H54 (cell line): ENCODE results near the gene MRPS16.

Experiments used
- DNase-seq: peaks from one replicate; pipeline ENCODE4 v3.0.0; 2011; ENCODE audit warnings: low spot score, mixed read lengths; ENCODE audit not compliant: insufficient read length
- FAIRE-seq: peaks from 3 replicates; lab custom pipeline; 2011; peaks lifted over from hg19 to GRCh38; lab: Jason Lieb, UNC
- POLR2A ChIP-seq: IDR thresholded peaks from 2 replicates; pipeline ENCODE4 v1.6.1; 2011; ENCODE audit warnings: low read depth, mild to moderate bottlenecking, low read length

The MRPS16 gene

GRCh38 chr10:73226663-73227062 is 25.8 kb downstream of the MRPS16 start:
- TF ChIP-seq POLR2A: no peak
- FAIRE-seq (no peak), DNase-seq (no peak)

GRCh38 chr10:73225518-73225917 is 26.9 kb downstream of the MRPS16 start:
- FAIRE-seq (peak; percentile 96), DNase-seq (no peak)
- no peak for TF ChIP-seq POLR2A

DNA sequence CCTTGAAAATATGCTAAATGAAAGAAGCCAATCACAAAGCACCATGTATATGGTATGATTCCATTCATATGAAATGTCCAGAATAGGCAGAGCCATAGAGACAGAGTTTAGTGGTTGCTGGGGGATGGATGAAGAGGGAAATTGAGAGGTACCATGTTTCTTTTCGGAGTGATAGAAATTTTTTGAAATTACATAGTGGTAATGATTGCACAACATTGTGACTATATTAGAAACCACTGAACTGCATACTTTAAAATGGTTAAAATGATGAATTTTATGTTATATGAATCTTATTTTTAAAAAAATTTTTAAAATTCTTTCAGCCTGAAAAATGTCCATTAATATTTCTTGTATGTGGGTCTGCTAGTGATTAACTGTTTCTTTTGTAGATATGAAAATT is 31.5 kb downstream of the MRPS16 start:
- TF ChIP-seq POLR2A: no peak
- DNase-seq (no peak), FAIRE-seq (peak; percentile 48)

DNA sequence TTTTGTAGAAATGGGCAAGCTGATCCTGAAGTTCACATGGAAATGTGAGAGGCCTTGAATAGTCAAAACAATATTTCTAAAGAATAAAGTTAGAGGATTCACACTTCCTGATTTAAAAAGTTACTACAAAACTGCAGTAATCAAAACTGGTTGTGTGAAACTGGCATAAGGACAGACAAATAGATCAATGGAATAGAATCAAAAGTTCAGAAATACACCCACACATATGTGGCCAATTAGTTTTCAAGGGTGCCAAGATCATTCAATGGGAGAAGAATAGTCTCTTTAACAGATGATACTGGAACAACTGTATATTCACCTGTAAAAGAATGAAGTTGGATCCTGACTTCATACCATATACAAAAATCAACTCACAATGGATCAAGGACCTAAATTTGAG is 33.1 kb downstream of the MRPS16 start:
- DNase-seq (no peak), FAIRE-seq (peak; percentile 27)
- no peak for TF ChIP-seq POLR2A

GRCh38 chr10:73218431-73219191 is 33.8 kb downstream of the MRPS16 start:
- TF ChIP-seq POLR2A: no peak
- DNase-seq: no peak
- FAIRE-seq: peak; percentile 98

GRCh38 chr10:73217628-73218027 is 34.8 kb downstream of the MRPS16 start:
- no peak for TF ChIP-seq POLR2A
- no peak for DNase-seq
- peak; percentile 43 for FAIRE-seq

- DNase-seq (no peak), FAIRE-seq (no peak)
- no peak for TF ChIP-seq POLR2A
Measured at GRCh38 chr10:73215749-73216148, 36.7 kb downstream of the MRPS16 start.

DNA sequence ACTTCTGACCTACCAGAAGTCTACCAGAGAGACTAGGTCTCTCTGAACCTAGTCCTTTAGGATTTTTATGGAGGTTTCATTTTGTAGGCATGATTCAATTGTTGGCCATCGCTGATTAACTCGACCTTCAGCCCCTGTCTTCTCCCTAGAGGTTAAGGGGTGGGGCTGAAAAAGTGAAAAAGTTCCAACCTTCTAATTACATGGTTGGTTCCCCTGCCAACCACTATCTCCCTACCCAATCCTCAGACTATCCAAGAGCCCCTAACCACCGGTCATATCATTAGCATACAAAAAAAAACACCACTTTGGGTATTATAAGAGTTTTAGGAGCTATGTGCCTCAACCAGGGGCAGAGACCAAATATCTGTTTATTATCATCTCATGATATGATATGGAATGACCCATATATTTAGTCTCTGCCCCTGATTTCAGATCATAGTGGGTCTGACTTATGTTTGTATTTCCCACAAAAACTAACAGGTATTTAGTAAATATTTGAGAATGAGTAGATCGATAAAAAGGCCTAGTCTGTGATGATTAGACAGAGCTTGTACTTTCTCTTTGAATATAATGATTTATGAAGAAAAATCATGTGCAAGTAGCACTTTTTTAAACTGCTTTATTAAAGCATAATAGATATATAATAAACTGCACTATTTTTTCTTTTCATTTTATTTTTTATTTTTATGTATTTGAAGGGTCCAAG is 41.2 kb downstream of the MRPS16 start:
- DNase-seq: no peak
- no peak for TF ChIP-seq POLR2A
- FAIRE-seq: no peak

- no peak for TF ChIP-seq POLR2A
- FAIRE-seq: no peak
- no peak for DNase-seq
Measured at GRCh38 chr10:73210395-73211105, 41.9 kb downstream of the MRPS16 start.

DNA sequence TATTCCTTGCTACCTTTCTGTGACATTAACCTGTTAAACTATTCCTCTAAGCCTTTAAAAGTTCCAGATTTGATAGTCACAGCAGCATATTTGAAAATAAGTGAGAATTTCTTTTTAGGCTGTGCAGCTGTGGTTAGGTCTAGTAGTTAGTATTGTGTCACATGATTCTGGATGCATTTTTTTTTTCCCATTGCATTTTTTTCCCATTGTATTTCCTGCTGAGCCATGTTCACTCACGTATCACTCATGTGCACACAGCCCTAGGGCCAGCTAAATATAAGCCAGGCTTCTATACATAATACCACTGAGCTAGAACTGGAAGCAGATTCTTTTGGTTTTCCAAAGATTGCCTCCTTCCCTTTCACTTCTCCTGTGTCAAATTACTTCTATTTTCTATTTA is 42.7 kb downstream of the MRPS16 start:
- FAIRE-seq: peak; percentile 88
- peak; percentile 22 for DNase-seq
- TF ChIP-seq POLR2A: no peak

DNA sequence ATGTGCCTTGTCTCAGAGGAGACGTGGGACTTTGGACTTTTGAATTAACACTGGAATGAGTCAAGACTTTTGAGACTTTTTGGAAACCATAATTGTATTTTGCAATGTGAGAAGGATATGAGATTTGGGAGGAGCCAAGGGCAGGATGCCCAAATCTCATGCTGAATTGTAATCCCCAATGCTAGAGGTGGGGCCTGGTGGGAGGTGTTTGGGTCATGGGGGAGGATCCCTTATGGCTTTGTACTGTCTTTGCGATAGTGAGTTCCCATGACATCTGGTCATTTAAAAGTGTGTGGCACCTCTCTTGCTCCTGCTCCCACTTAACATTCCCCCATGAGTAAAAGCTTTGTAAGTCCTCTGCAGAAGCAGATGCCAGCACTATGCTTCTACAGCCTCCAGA is 44.6 kb downstream of the MRPS16 start:
- TF ChIP-seq POLR2A: no peak
- no peak for DNase-seq
- no peak for FAIRE-seq

- no peak for FAIRE-seq
- DNase-seq: no peak
- TF ChIP-seq POLR2A: no peak
Measured at GRCh38 chr10:73206385-73206784, 46.1 kb downstream of the MRPS16 start.

- TF ChIP-seq POLR2A: no peak
- FAIRE-seq: no peak
- no peak for DNase-seq
Measured at GRCh38 chr10:73205890-73206289, 46.6 kb downstream of the MRPS16 start.

- no peak for TF ChIP-seq POLR2A
- no peak for DNase-seq
- no peak for FAIRE-seq
Measured at GRCh38 chr10:73205081-73205480, 47.4 kb downstream of the MRPS16 start.
